Measurements from ENCODE around the gene COPE. TPM values are rescaled to one million over a fixed set of nuclear protein-coding genes. Genes with fewer than 3 reads are reported as not detected.
A peak's percentile ranks its signal among the peaks of the same experiment; 100 is the strongest.
"Not testable (repeated sequence)": the region's sequence is repeated elsewhere in the genome, so short reads cannot be mapped to it uniquely, and the experiment has no call there.

Gene COPE
- total and polyA plus RNA-seq, 10 donors = 135 to 261 (median 180) TPM

DNA sequence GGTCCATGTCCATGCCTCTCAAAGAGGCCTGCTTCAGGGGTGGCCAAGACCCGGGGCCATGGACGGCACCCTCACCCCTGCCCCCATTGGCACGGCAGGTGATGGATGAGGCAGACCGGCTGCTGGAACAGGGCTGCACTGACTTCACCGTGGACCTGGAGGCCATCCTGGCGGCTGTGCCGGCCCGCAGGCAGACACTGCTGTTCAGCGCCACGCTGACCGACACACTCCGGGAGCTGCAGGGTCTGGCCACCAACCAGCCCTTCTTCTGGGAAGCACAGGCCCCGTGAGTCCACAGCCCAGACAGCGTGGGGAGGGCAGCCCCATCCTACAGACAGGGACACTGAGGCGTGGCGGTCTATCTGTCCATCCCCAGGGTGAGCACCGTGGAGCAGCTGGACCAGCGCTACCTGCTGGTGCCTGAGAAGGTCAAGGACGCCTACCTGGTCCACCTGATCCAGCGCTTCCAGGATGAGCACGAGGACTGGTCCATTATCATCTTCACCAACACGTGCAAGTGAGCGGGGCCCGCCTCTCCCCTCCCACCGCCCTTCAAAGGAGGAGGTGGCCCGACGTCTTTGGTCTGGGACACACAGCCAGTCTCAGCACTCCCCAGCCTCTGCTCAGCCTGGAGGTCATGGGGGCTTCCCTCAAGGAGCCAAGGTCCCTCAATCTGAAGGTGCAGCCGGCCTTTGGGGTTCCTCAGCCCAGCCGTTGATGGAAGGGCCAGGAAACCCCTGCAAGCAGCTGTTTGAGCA, 3.2 kb upstream of the COPE start:
- peak; percentile 74 for DNase-seq
- intact Hi-C loops (cut with DNase I; ENCODE audit: low total_unique reads) = no loop called here

DNA sequence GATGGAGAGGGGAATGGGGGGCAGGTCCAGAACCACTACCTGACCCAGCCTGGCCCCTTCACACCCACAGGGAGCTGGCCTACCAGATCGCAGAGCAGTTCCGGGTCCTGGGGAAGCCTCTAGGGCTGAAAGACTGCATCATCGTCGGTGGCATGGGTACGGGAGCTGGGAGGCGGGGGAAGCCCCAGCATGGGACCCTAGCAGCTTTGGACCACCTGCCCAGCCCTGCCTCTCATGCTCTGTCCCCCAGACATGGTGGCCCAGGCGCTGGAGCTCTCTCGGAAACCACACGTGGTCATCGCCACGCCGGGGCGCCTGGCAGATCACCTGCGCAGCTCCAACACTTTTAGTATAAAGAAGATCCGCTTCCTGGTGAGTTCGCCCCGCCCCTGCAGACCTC, 2.4 kb upstream of the COPE start:
- Histone ChIP-seq H3K4me3 (no peak overlapping the region), H3K27me3 (replicated peaks in 1 of 7) (no peaks in the 10 kb centered on the region), H3K27ac (no peak overlapping the region), H3K36me3 (peaks cover 0 to 66% (median 53%) of the 10 kb centered on the region in 6 donors), H3K9me3 (no peaks in the 10 kb centered on the region), H3K4me1 (peaks cover 26 to 46% (median 41%) of the 10 kb centered on the region in 6 donors)
- peak; percentile 74 for DNase-seq
- TF ChIP-seq POLR2A (IDR thresholded peaks at IDR 0.05) (no peak), POLR2AphosphoS5 (IDR thresholded peaks at IDR 0.05) (no peak)
- TF ChIP-seq, protein P1, sequence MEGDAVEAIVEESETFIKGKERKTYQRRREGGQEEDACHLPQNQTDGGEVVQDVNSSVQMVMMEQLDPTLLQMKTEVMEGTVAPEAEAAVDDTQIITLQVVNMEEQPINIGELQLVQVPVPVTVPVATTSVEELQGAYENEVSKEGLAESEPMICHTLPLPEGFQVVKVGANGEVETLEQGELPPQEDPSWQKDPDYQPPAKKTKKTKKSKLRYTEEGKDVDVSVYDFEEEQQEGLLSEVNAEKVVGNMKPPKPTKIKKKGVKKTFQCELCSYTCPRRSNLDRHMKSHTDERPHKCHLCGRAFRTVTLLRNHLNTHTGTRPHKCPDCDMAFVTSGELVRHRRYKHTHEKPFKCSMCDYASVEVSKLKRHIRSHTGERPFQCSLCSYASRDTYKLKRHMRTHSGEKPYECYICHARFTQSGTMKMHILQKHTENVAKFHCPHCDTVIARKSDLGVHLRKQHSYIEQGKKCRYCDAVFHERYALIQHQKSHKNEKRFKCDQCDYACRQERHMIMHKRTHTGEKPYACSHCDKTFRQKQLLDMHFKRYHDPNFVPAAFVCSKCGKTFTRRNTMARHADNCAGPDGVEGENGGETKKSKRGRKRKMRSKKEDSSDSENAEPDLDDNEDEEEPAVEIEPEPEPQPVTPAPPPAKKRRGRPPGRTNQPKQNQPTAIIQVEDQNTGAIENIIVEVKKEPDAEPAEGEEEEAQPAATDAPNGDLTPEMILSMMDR (IDR thresholded peaks at IDR 0.05 in 8 of 11, conservative IDR thresholded peaks at IDR 0.05 in 3 of 11) = no peak
- intact Hi-C loops (cut with DNase I; ENCODE audit: low total_unique reads) = no loop called here
- 86 to 95% (median 94%) methylated on average over 12 to 17 of the region's 17 CpGs for WGBS, 5 donors

More for the DNA sequence above, 3.2 kb upstream of the COPE start:
- TF ChIP-seq, protein P1 (IDR thresholded peaks at IDR 0.05 in 8 of 11, conservative IDR thresholded peaks at IDR 0.05 in 3 of 11) = no peak
- TF ChIP-seq POLR2AphosphoS5 (IDR thresholded peaks at IDR 0.05) = peak in 2 of 3 donors; percentile 19 to 25
- TF ChIP-seq POLR2A (IDR thresholded peaks at IDR 0.05) = no peak
- Histone ChIP-seq H3K4me3 (no peak overlapping the region), H3K4me1 (peaks cover 25 to 38% (median 33%) of the 10 kb centered on the region in 6 donors), H3K27ac (no peak overlapping the region), H3K27me3 (replicated peaks in 1 of 7) (no peaks in the 10 kb centered on the region), H3K9me3 (no peaks in the 10 kb centered on the region), H3K36me3 (peaks cover 0 to 70% (median 61%) of the 10 kb centered on the region in 6 donors)
- WGBS, 5 donors = 82 to 95% (median 87%) methylated on average over 20 to 29 of the region's 29 CpGs

DNA sequence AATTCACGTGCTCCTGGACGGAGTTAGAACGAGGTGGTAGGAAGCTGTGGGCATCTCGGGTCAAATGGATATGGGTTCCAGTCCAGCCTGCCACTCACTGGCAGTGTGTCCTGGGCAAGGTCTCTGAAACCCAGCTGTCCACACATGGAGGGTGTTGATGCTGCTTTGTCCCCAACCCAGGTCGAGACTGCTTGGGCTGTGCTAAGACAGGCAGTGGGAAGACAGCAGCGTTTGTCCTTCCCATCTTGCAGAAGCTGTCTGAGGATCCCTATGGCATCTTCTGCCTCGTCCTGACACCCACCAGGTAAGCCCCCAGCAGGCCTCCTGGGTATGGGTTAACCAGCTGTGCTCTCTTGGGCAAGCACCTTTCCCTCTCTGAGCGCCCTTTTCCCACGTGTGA, 1.2 kb upstream of the COPE start:
- TF ChIP-seq POLR2A (IDR thresholded peaks at IDR 0.05) = no peak
- WGBS, 5 donors = 57 to 71% (median 66%) methylated on average over 8 to 9 of the region's 9 CpGs
- Histone ChIP-seq H3K27me3 (replicated peaks in 1 of 7) (no peaks in the 10 kb centered on the region), H3K4me3 (peak overlapping the region in 7 of 8 donors; percentile 79 to 100 (median 96)), H3K4me1 (peaks cover 26 to 58% (median 52%) of the 10 kb centered on the region in 6 donors), H3K36me3 (peaks cover 0 to 66% (median 44%) of the 10 kb centered on the region in 6 donors), H3K27ac (peak overlapping the region in 4 of 8 donors; percentile 75 to 97 (median 88)), H3K9me3 (no peaks in the 10 kb centered on the region)
- peak; percentile 66 for DNase-seq
- intact Hi-C loops (cut with DNase I; ENCODE audit: low total_unique reads) = no loop called here

DNA sequence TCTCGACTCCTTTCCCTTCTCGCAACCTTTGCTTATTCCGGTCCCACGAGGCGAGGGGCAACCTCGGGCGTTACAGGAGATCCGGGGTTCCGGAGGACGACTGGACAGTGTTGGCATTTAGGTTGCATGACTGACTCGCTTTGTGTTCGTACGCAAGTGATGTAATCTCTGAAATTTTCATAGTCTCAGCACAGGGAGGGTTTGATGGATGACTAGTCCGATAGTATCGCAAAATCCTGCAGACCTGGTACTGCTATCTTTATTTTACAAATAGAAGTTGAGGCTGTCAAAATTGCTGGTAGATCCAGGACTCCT, 670 bp upstream of the COPE start:
- H3K27me3 ChIP-seq (replicated peaks in 1 of 7) = no peaks in the 10 kb centered on the region
- intact Hi-C loops (cut with DNase I; ENCODE audit: low total_unique reads) = no loop called here
- DNase-seq = no peak
- WGBS, 5 donors = 0 to 3% (median 1%) methylated on average over 14 to 15 of the region's 15 CpGs
- peak overlapping the region; percentile 69 to 100 (median 96) for H3K4me3 ChIP-seq
- peak overlapping the region; percentile 14 to 97 (median 86) for H3K27ac ChIP-seq
- H3K36me3 ChIP-seq = peaks cover 0 to 66% (median 42%) of the 10 kb centered on the region in 6 donors
- H3K9me3 ChIP-seq = no peaks in the 10 kb centered on the region
- peaks cover 26 to 63% (median 58%) of the 10 kb centered on the region in 6 donors for H3K4me1 ChIP-seq
- no peak for TF ChIP-seq POLR2A (IDR thresholded peaks at IDR 0.05)
- no peak for TF ChIP-seq POLR2AphosphoS5 (IDR thresholded peaks at IDR 0.05)

DNA sequence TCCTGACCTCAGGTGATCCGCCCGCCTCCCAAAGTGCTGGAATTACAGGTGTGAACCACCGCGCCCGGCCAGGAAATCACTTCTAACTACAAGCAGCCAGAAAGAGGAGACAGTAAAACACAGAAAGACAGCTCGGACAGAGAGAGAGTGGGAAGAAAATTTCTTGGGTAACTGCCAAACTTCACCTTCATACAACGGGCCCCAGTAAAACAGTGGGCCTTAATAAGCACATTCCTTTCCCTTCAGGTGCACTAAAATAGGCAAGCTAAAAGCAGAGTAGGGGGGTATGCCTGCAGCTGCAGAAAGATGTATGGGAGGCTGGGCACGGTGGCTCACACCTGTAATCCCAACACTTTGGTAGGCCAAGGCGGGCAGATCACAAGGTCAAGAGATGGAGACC, 1.6 kb downstream of the COPE start:
- H3K27ac ChIP-seq; H3K27me3 ChIP-seq (replicated peaks in 1 of 7); intact Hi-C loops (cut with DNase I; ENCODE audit: low total_unique reads); DNase-seq; H3K9me3 ChIP-seq: not testable (repeated sequence)
- Histone ChIP-seq H3K4me1 (peaks cover 26 to 84% (median 69%) of the 10 kb centered on the region in 6 donors), H3K36me3 (peaks cover 0 to 66% (median 40%) of the 10 kb centered on the region in 6 donors), H3K4me3 (peak overlapping the region in 3 of 8 donors; percentile 79 to 96 (median 87))
- WGBS, 5 donors = 84 to 91% (median 89%) methylated on average over 9 of the region's 9 CpGs

All from spleen (tissue), 11 donors.